ENCODE results near the gene ZNG1F.
A peak's percentile ranks its signal among the peaks of the same experiment; 100 is the strongest.
"Not testable (repeated sequence)": the region's sequence is repeated elsewhere in the genome, so short reads cannot be mapped to it uniquely, and the experiment has no call there.

Gene ZNG1F

GRCh38 chr9:41189217-41189616 is at the start of gene ZNG1F:
TSS of gene ZNG1F (minus strand) at chr9:41189317. CDS start at chr9:41189258, 59 bp downstream.
- not testable (repeated sequence) for DNase-seq (ENCODE audit: low spot score)

GRCh38 chr9:41237110-41237749 is 48.1 kb upstream of the ZNG1F start:
- DNase-seq (ENCODE audit: low spot score): peak; percentile 1

- not testable (repeated sequence) for DNase-seq (ENCODE audit: low spot score)
Measured at GRCh38 chr9:41236486-41237109, 47.5 kb upstream of the ZNG1F start.

- DNase-seq (ENCODE audit: low spot score): peak; percentile 54
Measured at GRCh38 chr9:41234811-41235805, 46.0 kb upstream of the ZNG1F start.

GRCh38 chr9:41234221-41234620 is 45.1 kb upstream of the ZNG1F start:
- not testable (repeated sequence) for DNase-seq (ENCODE audit: low spot score)

- DNase-seq (ENCODE audit: low spot score): not testable (repeated sequence)
Measured at GRCh38 chr9:41232326-41232725, 43.2 kb upstream of the ZNG1F start.

GRCh38 chr9:41230418-41230817 is 41.3 kb upstream of the ZNG1F start:
- peak; percentile 0 for DNase-seq (ENCODE audit: low spot score)

GRCh38 chr9:41229408-41230401 is 40.6 kb upstream of the ZNG1F start:
- DNase-seq (ENCODE audit: low spot score): peak; percentile 6

- not testable (repeated sequence) for DNase-seq (ENCODE audit: low spot score)
Measured at GRCh38 chr9:41219831-41220230, 30.7 kb upstream of the ZNG1F start.

GRCh38 chr9:41188439-41188838 is 678 bp downstream of the ZNG1F start:
- not testable (repeated sequence) for DNase-seq (ENCODE audit: low spot score)

GRCh38 chr9:41174994-41175393 is 14.1 kb downstream of the ZNG1F start:
- DNase-seq (ENCODE audit: low spot score): not testable (repeated sequence)

GRCh38 chr9:41150116-41150515 is 39.0 kb downstream of the ZNG1F start:
- not testable (repeated sequence) for DNase-seq (ENCODE audit: low spot score)

- DNase-seq (ENCODE audit: low spot score): not testable (repeated sequence)
Measured at GRCh38 chr9:41141878-41142277, 47.2 kb downstream of the ZNG1F start.

GRCh38 chr9:41128581-41128980 is 60.5 kb downstream of the ZNG1F start, which contains the start of gene FOXD4L6:
TSS of gene FOXD4L6 (minus strand) at chr9:41128681. CDS start at chr9:41128383, 298 bp downstream.
- not testable (repeated sequence) for DNase-seq (ENCODE audit: low spot score)

GRCh38 chr9:41126746-41127446 is 62.2 kb downstream of the ZNG1F start:
- not testable (repeated sequence) for DNase-seq (ENCODE audit: low spot score)

- not testable (repeated sequence) for DNase-seq (ENCODE audit: low spot score)
Measured at GRCh38 chr9:41125936-41126335, 63.2 kb downstream of the ZNG1F start.

GRCh38 chr9:41125109-41125658 is 63.9 kb downstream of the ZNG1F start:
- DNase-seq (ENCODE audit: low spot score): not testable (repeated sequence)

GRCh38 chr9:41124250-41125108 is 64.6 kb downstream of the ZNG1F start:
- not testable (repeated sequence) for DNase-seq (ENCODE audit: low spot score)

- not testable (repeated sequence) for DNase-seq (ENCODE audit: low spot score)
Measured at GRCh38 chr9:41123812-41124211, 65.3 kb downstream of the ZNG1F start.
